Rectal smooth muscle tissue (tissue), 1 donor: ENCODE measurements around the gene MYO7A.

Experiments
- H3K27ac ChIP-seq: one replicate; pipeline ENCODE4 v1.7.0; 2013; ENCODE audit warnings: low read depth, low read length, inconsistent platforms
- H3K27me3 ChIP-seq: one replicate; pipeline ENCODE4 v1.7.0; 2013; ENCODE audit warnings: low read length; ENCODE audit not compliant: control insufficient read depth, insufficient read depth
- H3K36me3 ChIP-seq: one replicate; pipeline ENCODE4 v1.7.0; 2013; ENCODE audit warnings: low read length; ENCODE audit not compliant: control insufficient read depth, insufficient read depth
- H3K4me1 ChIP-seq: one replicate; pipeline ENCODE4 v1.7.0; 2013; ENCODE audit warnings: low read length; ENCODE audit not compliant: control insufficient read depth, insufficient read depth
- H3K4me3 ChIP-seq: one replicate; pipeline ENCODE4 v1.7.0; 2013; ENCODE audit warnings: low read length
- H3K9ac ChIP-seq: one replicate; pipeline ENCODE4 v1.7.0; 2013; ENCODE audit warnings: low read length

The MYO7A gene

DNA sequence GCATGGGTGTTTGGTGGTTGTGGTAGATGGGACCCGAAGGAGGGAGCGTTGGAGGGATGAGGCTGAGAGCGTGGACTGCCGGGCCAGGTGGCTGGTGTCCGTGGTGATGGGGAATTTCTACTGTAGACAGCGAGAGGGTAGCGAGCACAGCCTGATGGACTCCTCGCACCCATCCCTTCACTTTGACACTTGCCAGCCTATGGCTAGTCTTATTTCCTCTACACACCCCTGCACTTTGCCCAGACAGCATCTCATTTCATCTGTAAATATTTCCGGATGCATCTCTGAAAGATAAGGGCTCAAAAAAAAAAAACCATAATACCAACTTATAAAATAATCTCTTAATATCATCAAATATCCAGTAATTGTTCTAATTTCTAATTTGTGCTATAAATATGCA, 19.6 kb upstream of the MYO7A start:
- Histone ChIP-seq H3K4me3 (peak overlapping the region; percentile 2), H3K4me1 (peaks cover 2% of the 10 kb centered on the region), H3K27ac (no peak overlapping the region), H3K36me3 (no peaks in the 10 kb centered on the region), H3K9ac (no peak overlapping the region), H3K27me3 (no peaks in the 10 kb centered on the region)

DNA sequence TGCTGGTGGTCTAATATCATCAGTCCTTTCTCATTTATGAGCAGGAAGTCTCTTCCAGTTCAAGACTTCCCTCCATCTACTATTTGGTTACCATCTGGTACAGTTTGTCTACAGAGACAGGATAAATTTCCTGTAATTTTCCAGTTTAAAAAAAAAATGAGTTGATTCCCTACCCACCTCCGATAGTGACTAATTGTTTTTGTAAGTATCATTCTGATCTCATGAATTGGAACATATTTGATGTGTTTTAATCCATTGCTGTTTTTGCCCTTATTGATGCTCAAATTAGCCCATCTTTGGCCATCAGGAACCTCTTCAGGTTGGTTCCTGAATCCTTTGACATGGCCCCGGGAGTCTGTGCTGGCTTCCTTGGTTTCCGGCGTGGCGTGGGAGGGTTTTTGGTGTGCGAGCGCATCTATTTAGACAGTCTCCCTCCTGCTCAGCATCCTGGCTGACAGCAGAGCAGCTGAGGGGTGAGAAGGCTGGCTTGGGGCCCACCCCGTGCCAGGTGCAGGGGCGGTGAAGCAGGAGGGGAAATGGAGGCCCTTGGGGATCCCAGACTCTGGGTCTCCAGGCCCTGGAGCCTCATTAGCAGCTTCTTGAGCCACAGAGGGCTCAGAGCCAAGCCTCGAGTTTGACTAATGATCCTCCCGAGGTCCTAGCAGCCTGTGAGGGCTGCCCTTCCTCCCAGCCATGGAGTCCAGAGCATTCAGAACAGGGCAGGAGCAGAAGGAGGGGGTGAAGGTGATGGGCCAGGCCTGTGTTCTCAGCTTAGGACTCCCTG, 18.6 kb upstream of the MYO7A start:
- no peak overlapping the region for H3K9ac ChIP-seq
- peaks cover 2% of the 10 kb centered on the region for H3K36me3 ChIP-seq
- H3K27me3 ChIP-seq: no peaks in the 10 kb centered on the region
- H3K4me1 ChIP-seq: peaks cover 2% of the 10 kb centered on the region
- no peak overlapping the region for H3K4me3 ChIP-seq
- no peak overlapping the region for H3K27ac ChIP-seq

DNA sequence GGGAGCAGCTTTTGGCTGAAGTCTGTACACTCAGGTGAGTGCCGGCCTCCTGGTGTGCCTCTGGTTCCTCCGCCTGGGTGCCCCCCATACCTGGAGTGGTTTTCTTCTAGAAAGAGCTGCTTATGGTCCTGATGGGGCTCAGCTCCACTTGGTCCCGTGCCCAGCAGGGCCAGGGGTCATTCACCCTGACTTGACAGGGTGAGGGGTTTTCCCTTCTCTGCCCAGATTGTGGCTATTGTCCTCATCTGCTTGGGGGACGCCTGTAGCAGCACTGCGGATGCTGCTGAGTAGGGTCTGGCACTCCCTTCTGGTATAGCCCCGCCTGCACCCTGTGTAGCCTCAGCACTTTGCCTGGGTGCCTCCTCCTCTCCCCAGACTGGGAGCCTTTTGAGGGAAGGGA, 17.2 kb upstream of the MYO7A start:
- Histone ChIP-seq H3K9ac (no peak overlapping the region), H3K4me1 (peaks cover 2% of the 10 kb centered on the region), H3K4me3 (no peak overlapping the region), H3K27ac (no peak overlapping the region), H3K36me3 (peaks cover 9% of the 10 kb centered on the region), H3K27me3 (no peaks in the 10 kb centered on the region)

DNA sequence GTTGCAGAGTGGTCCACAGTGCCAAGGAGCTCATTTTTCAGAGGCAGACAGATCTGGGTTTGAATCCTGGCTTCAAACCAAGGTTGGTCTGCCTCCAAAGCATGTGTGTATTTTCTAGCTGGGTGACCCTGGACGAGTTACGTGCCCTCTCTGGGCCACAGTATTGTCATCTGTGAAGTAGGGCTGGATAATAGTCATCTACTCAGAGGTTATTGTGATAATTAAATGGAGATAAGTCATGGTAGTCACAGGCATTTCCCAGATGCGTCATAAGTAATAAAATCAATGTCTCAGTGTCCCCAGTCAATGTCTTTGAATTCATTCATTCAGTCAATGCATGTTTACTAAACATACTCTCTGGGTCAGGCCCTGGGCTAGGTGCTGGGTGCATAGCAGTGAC, 16.8 kb upstream of the MYO7A start:
- H3K4me1 ChIP-seq: peaks cover 2% of the 10 kb centered on the region
- H3K4me3 ChIP-seq: no peak overlapping the region
- no peaks in the 10 kb centered on the region for H3K27me3 ChIP-seq
- no peak overlapping the region for H3K27ac ChIP-seq
- H3K36me3 ChIP-seq: peaks cover 9% of the 10 kb centered on the region
- H3K9ac ChIP-seq: no peak overlapping the region

DNA sequence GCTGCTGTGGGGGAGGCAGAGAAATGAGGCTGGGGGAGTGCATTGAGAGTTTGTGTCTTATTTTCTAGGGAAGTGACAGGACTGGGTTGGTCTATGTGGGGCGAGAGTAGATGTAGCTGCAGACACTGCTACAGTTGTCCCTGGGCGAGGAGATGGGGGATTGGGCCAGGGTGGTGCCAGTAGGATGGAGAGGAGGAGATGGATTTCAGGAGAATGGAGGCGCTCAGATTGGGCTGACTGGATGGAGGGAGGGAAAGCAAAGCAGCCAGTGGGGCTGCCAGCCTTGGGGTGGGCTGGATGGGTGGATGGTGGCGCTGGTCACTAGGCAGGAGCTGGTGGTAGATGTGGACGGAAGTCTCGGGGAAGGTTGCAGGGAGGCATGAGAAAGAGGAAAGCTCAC, 16.1 kb upstream of the MYO7A start:
- peaks cover 2% of the 10 kb centered on the region for H3K4me1 ChIP-seq
- H3K4me3 ChIP-seq: no peak overlapping the region
- H3K36me3 ChIP-seq: peaks cover 9% of the 10 kb centered on the region
- H3K27me3 ChIP-seq: no peaks in the 10 kb centered on the region
- no peak overlapping the region for H3K9ac ChIP-seq
- no peak overlapping the region for H3K27ac ChIP-seq

DNA sequence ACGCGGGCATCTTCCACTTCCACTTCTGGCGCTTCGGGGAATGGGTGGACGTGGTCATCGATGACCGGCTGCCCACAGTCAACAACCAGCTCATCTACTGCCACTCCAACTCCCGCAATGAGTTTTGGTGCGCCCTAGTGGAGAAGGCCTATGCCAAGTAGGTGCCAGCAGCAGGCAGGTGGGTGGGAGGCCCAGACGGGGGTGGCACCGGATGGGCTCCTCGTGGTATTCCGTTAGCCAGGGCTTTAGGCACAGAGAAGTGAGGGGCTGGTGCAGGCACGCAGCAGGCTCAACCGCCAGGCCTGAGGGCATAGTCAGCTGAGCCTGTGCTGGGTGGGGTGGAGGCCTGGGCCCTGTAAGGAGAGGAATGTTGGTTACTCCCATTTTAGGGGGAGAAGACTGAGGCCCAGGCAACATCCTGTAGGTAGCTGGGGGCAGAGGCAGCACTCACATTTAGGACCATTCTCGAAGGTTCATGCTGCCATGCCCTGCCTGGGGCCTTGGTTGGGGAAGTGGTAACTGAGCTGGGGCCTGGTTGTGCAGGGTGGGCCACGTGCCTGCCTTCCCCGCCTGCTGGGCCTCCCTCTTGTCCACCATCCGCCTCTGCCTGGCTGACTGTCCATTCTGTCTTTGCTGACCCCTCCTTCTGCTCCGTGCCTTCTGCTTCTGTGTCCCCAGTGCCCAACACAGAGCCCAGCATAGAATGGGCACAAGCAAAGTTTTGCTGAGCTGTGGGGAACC, 15.2 kb upstream of the MYO7A start:
- H3K36me3 ChIP-seq: peaks cover 9% of the 10 kb centered on the region
- H3K9ac ChIP-seq: no peak overlapping the region
- no peak overlapping the region for H3K4me3 ChIP-seq
- no peaks in the 10 kb centered on the region for H3K27me3 ChIP-seq
- H3K27ac ChIP-seq: no peak overlapping the region
- H3K4me1 ChIP-seq: peaks cover 2% of the 10 kb centered on the region

DNA sequence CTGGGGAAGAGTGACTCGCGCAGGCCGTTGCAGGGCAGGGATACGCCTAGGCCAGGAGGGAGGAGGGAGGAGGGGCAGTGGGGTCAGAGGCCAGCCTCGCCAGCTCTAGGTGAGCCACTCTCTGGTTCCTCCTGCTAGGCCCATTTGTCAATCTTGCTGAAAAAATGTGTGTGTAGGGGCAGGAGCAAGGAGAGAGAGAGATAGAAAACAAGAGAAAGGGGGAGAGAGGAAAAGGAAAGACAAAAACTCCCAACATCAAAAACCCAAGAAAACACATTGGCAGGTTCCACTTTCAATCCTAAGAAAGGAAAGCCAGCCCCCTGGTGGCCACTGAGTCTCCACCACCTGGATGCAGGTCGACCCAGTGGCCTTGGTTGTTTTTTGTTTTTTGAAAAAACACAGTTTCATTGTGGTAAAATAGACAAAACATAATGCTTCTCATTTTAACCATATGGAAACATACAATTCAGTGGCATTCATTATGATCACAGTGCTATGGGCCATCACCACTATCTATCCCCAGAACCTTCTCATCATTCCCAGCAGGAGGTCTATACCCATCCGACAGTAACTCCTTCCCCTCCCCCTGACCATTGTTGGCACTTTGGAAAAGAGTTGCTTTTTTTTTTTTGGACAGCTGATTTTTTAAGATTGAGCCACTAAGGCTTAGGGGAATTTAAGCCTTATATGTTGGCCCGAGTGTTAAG, 14.5 kb upstream of the MYO7A start:
- H3K4me1 ChIP-seq: no peaks in the 10 kb centered on the region

DNA sequence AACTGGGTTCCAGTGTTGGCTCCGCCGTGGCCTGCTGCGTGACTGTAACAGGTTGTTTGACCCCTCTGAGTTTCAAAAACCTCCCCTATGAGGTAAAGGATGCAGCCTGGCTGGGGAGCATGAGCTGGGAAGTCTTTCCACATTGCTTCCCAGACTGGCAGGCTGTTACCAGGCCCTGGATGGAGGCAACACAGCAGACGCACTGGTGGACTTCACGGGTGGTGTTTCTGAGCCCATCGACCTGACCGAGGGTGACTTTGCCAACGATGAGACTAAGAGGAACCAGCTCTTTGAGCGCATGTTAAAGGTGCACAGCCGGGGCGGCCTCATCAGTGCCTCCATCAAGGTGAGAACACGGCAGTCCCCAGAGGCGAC, 14.0 kb upstream of the MYO7A start:
- no peak overlapping the region for H3K9ac ChIP-seq
- no peak overlapping the region for H3K27ac ChIP-seq
- H3K36me3 ChIP-seq: peaks cover 15% of the 10 kb centered on the region
- no peaks in the 10 kb centered on the region for H3K4me1 ChIP-seq
- no peaks in the 10 kb centered on the region for H3K27me3 ChIP-seq
- no peak overlapping the region for H3K4me3 ChIP-seq

More for the DNA sequence above, 14.5 kb upstream of the MYO7A start:
- Histone ChIP-seq H3K27ac (no peak overlapping the region), H3K36me3 (peaks cover 13% of the 10 kb centered on the region), H3K9ac (no peak overlapping the region), H3K27me3 (no peaks in the 10 kb centered on the region), H3K4me3 (no peak overlapping the region)

DNA sequence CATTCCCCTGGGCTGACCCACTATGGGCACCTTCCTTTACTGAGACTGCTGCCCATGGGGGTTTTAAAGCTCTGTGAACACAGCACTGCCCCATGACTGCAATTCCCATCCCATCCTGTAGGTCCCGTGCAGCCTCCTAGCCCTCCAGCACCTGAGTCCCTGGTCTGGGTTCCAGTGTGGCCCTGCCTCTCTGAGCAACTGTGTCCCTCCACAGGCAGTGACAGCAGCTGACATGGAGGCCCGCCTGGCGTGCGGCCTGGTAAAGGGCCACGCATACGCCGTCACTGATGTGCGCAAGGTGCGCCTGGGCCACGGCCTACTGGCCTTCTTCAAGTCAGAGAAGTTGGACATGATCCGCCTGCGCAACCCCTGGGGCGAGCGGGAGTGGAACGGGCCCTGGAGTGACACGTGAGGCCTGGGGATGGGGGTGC, 12.8 kb upstream of the MYO7A start:
- peaks cover 21% of the 10 kb centered on the region for H3K36me3 ChIP-seq

DNA sequence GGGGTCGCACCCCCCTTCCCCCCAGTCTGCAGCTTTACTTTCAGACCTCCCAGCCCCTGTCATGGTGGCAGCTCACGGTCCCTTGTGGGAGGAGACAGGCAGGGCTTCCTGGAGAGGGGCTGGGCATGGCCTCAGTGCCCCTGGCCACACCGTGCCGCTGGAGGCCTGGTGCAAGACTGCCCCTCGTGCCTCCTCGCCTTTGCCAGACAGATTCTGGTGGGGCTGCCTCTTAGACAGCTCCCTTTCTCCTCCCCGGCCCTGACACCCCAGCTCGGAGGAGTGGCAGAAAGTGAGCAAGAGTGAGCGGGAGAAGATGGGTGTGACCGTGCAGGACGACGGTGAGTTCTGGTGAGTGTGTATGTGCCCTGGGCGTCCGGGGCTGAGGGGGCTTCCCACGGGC, 12.1 kb upstream of the MYO7A start:
- H3K27me3 ChIP-seq: no peaks in the 10 kb centered on the region
- H3K9ac ChIP-seq: no peak overlapping the region
- H3K36me3 ChIP-seq: peaks cover 23% of the 10 kb centered on the region
- H3K27ac ChIP-seq: no peak overlapping the region
- no peak overlapping the region for H3K4me3 ChIP-seq
- no peaks in the 10 kb centered on the region for H3K4me1 ChIP-seq

More for the DNA sequence above, 12.8 kb upstream of the MYO7A start:
- H3K4me3 ChIP-seq: no peak overlapping the region
- H3K4me1 ChIP-seq: no peaks in the 10 kb centered on the region
- H3K27me3 ChIP-seq: no peaks in the 10 kb centered on the region
- H3K9ac ChIP-seq: no peak overlapping the region
- no peak overlapping the region for H3K27ac ChIP-seq

DNA sequence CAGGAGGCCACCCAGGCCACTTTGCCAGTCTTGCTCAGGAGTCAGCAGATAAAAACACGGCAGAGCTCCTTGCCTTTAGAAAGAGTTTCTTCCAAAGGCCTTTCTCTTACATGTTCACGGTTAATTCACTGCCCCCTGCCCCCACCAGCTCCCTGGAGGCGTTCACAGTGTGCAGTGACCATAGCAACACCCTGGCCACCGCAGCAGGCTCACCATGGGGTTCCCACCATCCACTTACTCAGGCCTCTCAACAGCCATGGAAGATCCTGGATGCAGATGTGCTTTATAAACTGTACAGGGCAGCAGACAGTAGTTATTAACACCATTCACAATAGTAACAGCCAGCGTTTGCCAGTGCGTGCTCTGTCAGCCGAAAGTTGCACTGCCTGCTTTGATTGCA, 10.6 kb upstream of the MYO7A start:
- H3K36me3 ChIP-seq: peaks cover 25% of the 10 kb centered on the region
- no peak overlapping the region for H3K4me3 ChIP-seq
- no peaks in the 10 kb centered on the region for H3K27me3 ChIP-seq
- no peak overlapping the region for H3K9ac ChIP-seq
- no peak overlapping the region for H3K27ac ChIP-seq
- H3K4me1 ChIP-seq: no peaks in the 10 kb centered on the region

DNA sequence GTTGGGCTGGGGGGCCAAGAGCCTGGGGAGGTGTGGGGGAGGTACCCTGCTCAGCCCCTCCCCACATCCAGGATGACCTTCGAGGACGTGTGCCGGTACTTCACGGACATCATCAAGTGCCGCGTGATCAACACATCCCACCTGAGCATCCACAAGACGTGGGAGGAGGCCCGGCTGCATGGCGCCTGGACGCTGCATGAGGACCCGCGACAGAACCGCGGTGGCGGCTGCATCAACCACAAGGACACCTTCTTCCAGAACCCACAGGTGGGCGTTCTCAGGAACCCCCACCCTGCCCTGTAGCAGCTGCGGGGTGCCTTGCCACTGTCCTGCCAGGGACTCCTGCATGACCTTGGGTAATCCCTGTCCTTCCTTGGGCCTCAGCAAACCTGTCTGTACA, 10.0 kb upstream of the MYO7A start:
- Histone ChIP-seq H3K27ac (no peak overlapping the region), H3K36me3 (peaks cover 25% of the 10 kb centered on the region), H3K9ac (no peak overlapping the region), H3K4me1 (no peaks in the 10 kb centered on the region), H3K27me3 (no peaks in the 10 kb centered on the region), H3K4me3 (no peak overlapping the region)
